AG04450 (cell line): Measurements from ENCODE around the gene MTERF1. TPM values are rescaled to one million over a fixed set of nuclear protein-coding genes. Genes with fewer than 3 reads are reported as not detected.

ENCODE experiments used
- CTCF ChIA-PET: fragments of 300-600, 350-600 bp; formaldehyde crosslinking; extraction: SDS; loops from one replicate; lab custom pipeline; 2022; ENCODE audit warnings: antibody characterized with exemption, inconsistent platforms; lab: Charles Lee
- POLR2A ChIA-PET: fragments of 350-600 bp; formaldehyde crosslinking; extraction: SDS; loops from one replicate; lab custom pipeline; 2021; ENCODE audit warnings: antibody characterized with exemption, inconsistent platforms; lab: Yijun Ruan, JAX
- DNase-seq: peaks from one replicate; pipeline ENCODE4 v3.0.0-alpha.2; 2011; ENCODE audit warnings: low read depth, low spot score
- H3K27ac ChIP-seq: one replicate; pipeline ENCODE4 v1.5.1; 2012; ENCODE audit warnings: low read depth, low read length, control low read depth
- H3K27me3 ChIP-seq: one replicate; pipeline ENCODE4 v1.6.0; 2012; ENCODE audit warnings: low read length; ENCODE audit not compliant: control insufficient read depth, insufficient read depth
- H3K4me3 ChIP-seq: 2 replicates; pipeline ENCODE4 v1.5.1; 2011; ENCODE audit warnings: mild to moderate bottlenecking, low read depth, low read length, control low read depth
- H3K9me3 ChIP-seq: 2 replicates; pipeline ENCODE4 v1.5.1; 2012; ENCODE audit warnings: low read length; ENCODE audit not compliant: control insufficient read depth, insufficient read depth
- polyA plus RNA-seq: library from polyadenylated mRNA; depleted of rRNA; stranded (reverse); fragments of >200 nt; gene quantifications from 2 replicates; pipeline ENCODE4 v1.2.3, GENCODE V29; 2011
- TF ChIP-seq, protein P1 (sequence below): IDR thresholded peaks from 2 replicates; pipeline ENCODE4 v1.5.1; 2011; ENCODE audit warnings: low read depth, low read length, control low read depth, inconsistent platforms

Gene MTERF1
- polyA plus RNA-seq, 1 experiment = 18.3 TPM

- Histone ChIP-seq H3K27ac (no peak overlapping the region), H3K27me3 (no peaks in the 10 kb centered on the region), H3K9me3 (no peaks in the 10 kb centered on the region), H3K4me3 (no peak overlapping the region)
- TF ChIP-seq, protein P1, sequence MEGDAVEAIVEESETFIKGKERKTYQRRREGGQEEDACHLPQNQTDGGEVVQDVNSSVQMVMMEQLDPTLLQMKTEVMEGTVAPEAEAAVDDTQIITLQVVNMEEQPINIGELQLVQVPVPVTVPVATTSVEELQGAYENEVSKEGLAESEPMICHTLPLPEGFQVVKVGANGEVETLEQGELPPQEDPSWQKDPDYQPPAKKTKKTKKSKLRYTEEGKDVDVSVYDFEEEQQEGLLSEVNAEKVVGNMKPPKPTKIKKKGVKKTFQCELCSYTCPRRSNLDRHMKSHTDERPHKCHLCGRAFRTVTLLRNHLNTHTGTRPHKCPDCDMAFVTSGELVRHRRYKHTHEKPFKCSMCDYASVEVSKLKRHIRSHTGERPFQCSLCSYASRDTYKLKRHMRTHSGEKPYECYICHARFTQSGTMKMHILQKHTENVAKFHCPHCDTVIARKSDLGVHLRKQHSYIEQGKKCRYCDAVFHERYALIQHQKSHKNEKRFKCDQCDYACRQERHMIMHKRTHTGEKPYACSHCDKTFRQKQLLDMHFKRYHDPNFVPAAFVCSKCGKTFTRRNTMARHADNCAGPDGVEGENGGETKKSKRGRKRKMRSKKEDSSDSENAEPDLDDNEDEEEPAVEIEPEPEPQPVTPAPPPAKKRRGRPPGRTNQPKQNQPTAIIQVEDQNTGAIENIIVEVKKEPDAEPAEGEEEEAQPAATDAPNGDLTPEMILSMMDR = no peak
- ChIA-PET POLR2A (no interaction called here), CTCF (interaction anchor here (1.4 to 2.3 kb wide), 2 partner anchors 22 to 24 kb away, joined by 3 to 13 read pairs; no protein-coding TSS in a partner anchor)
- no peak for DNase-seq
Measured at GRCh38 chr7:91852263-91852741, 28.2 kb downstream of the MTERF1 start.

- CTCF ChIA-PET = no interaction called here
- Histone ChIP-seq H3K4me3 (no peak overlapping the region), H3K9me3 (no peaks in the 10 kb centered on the region), H3K27ac (no peak overlapping the region), H3K27me3 (no peaks in the 10 kb centered on the region)
- TF ChIP-seq, protein P1 = no peak
- no peak for DNase-seq
- POLR2A ChIA-PET = no interaction called here
Measured at GRCh38 chr7:91850455-91850854, 30.0 kb downstream of the MTERF1 start.

DNA sequence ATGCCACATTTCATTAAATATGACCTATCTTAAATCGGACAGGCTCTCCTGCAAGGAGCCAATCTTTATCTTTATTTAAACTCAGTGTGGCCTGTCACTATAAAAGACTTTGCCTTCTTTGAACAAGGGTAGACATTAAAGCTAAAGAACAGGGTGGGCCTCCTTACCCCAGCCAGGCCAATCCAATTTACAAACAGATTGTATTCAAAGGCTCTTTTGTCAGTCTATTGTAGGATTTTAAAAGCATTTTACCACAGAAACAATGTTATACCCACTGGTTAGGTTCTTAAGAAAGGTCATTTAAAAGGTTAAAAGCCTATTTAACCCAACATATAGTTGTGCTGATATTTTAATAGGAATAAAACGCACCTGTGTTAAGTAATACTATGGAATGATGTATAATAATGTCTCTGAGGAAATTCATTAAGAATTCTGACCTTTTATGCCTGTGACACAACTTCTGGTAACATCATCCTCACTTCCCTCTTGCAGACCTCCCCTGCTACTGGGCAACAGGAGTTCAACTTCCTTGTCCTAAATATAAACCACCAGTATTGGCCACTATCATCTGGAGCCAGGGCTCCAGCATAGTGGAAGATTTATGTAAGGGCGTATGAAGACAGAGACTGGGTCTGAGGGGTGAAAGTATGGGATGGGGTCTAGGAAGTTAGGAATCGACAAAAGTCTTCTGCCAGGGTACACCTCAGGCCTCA, 32.5 kb downstream of the MTERF1 start:
- ChIA-PET CTCF (no interaction called here), POLR2A (no interaction called here)
- no peak overlapping the region for H3K27ac ChIP-seq
- TF ChIP-seq, protein P1 = no peak
- no peaks in the 10 kb centered on the region for H3K9me3 ChIP-seq
- no peak for DNase-seq
- H3K27me3 ChIP-seq = no peaks in the 10 kb centered on the region
- no peak overlapping the region for H3K4me3 ChIP-seq

- DNase-seq = no peak
- no peaks in the 10 kb centered on the region; the same call in 1 of the 2 replicates for H3K9me3 ChIP-seq
- no peaks in the 10 kb centered on the region for H3K27me3 ChIP-seq
- no peak overlapping the region for H3K4me3 ChIP-seq
- CTCF ChIA-PET = no interaction called here
- no peak overlapping the region for H3K27ac ChIP-seq
- POLR2A ChIA-PET = no interaction called here
- TF ChIP-seq, protein P1 = no peak
Measured at GRCh38 chr7:91847231-91847630, 33.3 kb downstream of the MTERF1 start.

DNA sequence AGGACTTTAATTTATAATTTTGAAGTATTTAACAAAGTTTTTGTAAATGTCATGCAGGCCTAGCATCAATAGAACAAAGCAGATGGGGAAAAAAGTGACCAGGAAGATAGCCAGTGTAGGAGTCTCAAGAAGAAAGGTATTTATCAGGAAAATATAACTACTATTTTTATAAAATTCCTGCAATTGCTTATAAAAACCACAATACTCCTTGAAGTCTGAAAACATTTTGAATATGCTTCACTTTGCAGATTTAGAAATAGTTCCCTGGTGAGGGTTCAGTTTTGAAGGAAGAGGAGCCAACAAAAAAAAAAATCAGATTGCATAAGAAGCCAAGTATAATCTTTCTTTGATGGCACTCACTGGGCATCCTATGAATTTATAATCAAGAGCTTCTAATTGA, 34.1 kb downstream of the MTERF1 start:
- CTCF ChIA-PET = no interaction called here

More for the DNA sequence above, 34.1 kb downstream of the MTERF1 start:
- Histone ChIP-seq H3K4me3 (no peak overlapping the region), H3K27me3 (no peaks in the 10 kb centered on the region), H3K27ac (no peak overlapping the region), H3K9me3 (no peaks in the 10 kb centered on the region; the same call in 1 of the 2 replicates)
- DNase-seq = no peak
- TF ChIP-seq, protein P1 = no peak
- POLR2A ChIA-PET = no interaction called here
